ENCODE data around the gene ADAM8. TPM values are rescaled to one million over a fixed set of nuclear protein-coding genes. Genes with fewer than 3 reads are reported as not detected.

ADAM8 gene
- total RNA-seq, 2 donors from 2014 or later = 3.7 to 5.5 TPM

GRCh38 chr10:133279326-133280226 lies 2.9 kb upstream of the ADAM8 start:
- peaks cover 14% of the 10 kb centered on the region for H3K36me3 ChIP-seq (ENCODE audit: control insufficient read depth, insufficient read depth, low read length)
- WGBS, 2 experiments (ENCODE audit: insufficient coverage in 1 of 2, insufficient read length in 1 of 2) = 90 to 92% methylated on average over 11 to 24 of the region's 24 CpGs
- Mint-ChIP-seq H3K4me1 (no peaks in the 10 kb centered on the region), H3K27me3 (ENCODE audit: insufficient read depth) (peaks cover 6% of the 10 kb centered on the region), H3K9me3 (no peaks in the 10 kb centered on the region), H3K4me3 (no peak overlapping the region), H3K27ac (no peak overlapping the region), H3K36me3 (ENCODE audit: low read depth) (peaks cover 20% of the 10 kb centered on the region)
- no peaks in the 10 kb centered on the region for H3K9me3 ChIP-seq (ENCODE audit: control insufficient read depth, low read length)
- H3K9ac ChIP-seq (ENCODE audit: extremely low read depth, low read length, poor library complexity, severe bottlenecking) = no peak overlapping the region
- H3K4me1 ChIP-seq (ENCODE audit: control insufficient read depth, insufficient read depth, low read length) = peaks cover 4% of the 10 kb centered on the region
- no peak overlapping the region for H3K4me3 ChIP-seq (ENCODE audit: low read length)
- no peak overlapping the region for H3K27ac ChIP-seq (ENCODE audit: low read depth, low read length)
- peaks cover 9% of the 10 kb centered on the region for H3K27me3 ChIP-seq (ENCODE audit: control insufficient read depth, insufficient read depth, low read length, poor library complexity, severe bottlenecking)
- TF ChIP-seq CTCF (conservative IDR thresholded peaks at IDR 0.05) = no peak
- DNase-seq = no peak

- peaks cover 6% of the 10 kb centered on the region for H3K27me3 Mint-ChIP-seq (ENCODE audit: insufficient read depth)
- H3K9ac ChIP-seq (ENCODE audit: extremely low read depth, low read length, poor library complexity, severe bottlenecking) = no peak overlapping the region
- H3K4me3 Mint-ChIP-seq = no peak overlapping the region
- H3K9me3 ChIP-seq (ENCODE audit: control insufficient read depth, low read length) = no peaks in the 10 kb centered on the region
- H3K9me3 Mint-ChIP-seq = no peaks in the 10 kb centered on the region
- H3K4me1 ChIP-seq (ENCODE audit: control insufficient read depth, insufficient read depth, low read length) = peaks cover 4% of the 10 kb centered on the region
- peaks cover 6% of the 10 kb centered on the region for H3K36me3 ChIP-seq (ENCODE audit: control insufficient read depth, insufficient read depth, low read length)
- H3K27ac ChIP-seq (ENCODE audit: low read depth, low read length) = no peak overlapping the region
- 90 to 91% methylated on average over 11 to 19 of the region's 19 CpGs for WGBS, 2 experiments (ENCODE audit: insufficient coverage in 1 of 2, insufficient read length in 1 of 2)
- H3K27me3 ChIP-seq (ENCODE audit: control insufficient read depth, insufficient read depth, low read length, poor library complexity, severe bottlenecking) = peaks cover 9% of the 10 kb centered on the region
- peaks cover 13% of the 10 kb centered on the region for H3K36me3 Mint-ChIP-seq (ENCODE audit: low read depth)
- no peak for DNase-seq
- no peak overlapping the region for H3K4me3 ChIP-seq (ENCODE audit: low read length)
- no peak for TF ChIP-seq CTCF (conservative IDR thresholded peaks at IDR 0.05)
- H3K4me1 Mint-ChIP-seq = no peaks in the 10 kb centered on the region
- no peak overlapping the region for H3K27ac Mint-ChIP-seq
Measured at GRCh38 chr10:133278577-133279265, 2.1 kb upstream of the ADAM8 start.

DNA sequence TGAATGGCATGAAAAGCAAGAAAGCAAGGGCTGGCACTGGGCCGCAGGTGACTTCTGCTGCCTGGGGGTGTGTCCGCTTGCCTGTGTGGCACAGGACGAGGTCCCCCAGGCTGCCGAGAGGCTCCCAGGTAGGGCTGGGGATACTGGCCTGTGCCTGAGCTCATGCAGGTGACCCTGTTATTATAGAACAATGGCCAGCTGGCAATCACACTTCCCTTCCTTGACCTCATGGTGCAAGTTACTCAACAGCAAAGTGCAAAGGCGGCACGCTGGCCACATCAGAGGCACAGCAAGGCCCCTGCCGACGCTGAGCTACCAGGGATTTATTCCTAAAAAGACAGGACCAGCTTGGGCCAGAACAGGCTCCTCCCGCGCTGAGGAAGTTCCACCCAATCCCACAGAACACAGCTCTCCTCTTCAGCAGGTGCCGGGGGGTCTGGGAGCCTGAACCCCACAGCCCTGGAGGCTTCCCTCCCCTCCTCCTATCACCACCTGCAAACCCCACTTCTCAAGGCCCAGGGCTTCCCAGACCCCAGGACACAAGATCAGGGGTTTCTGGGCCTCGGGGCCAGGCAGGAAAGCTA lies 1.4 kb upstream of the ADAM8 start:
- H3K9me3 ChIP-seq (ENCODE audit: control insufficient read depth, low read length) = no peaks in the 10 kb centered on the region
- H3K4me3 ChIP-seq (ENCODE audit: low read length) = no peak overlapping the region
- Mint-ChIP-seq H3K36me3 (ENCODE audit: low read depth) (peaks cover 8% of the 10 kb centered on the region), H3K27ac (no peak overlapping the region), H3K27me3 (ENCODE audit: insufficient read depth) (peaks cover 6% of the 10 kb centered on the region), H3K4me3 (no peak overlapping the region), H3K9me3 (no peaks in the 10 kb centered on the region), H3K4me1 (no peaks in the 10 kb centered on the region)
- no peak for DNase-seq
- peaks cover 9% of the 10 kb centered on the region for H3K27me3 ChIP-seq (ENCODE audit: control insufficient read depth, insufficient read depth, low read length, poor library complexity, severe bottlenecking)
- no peak overlapping the region for H3K9ac ChIP-seq (ENCODE audit: extremely low read depth, low read length, poor library complexity, severe bottlenecking)
- 90 to 96% methylated on average over 9 to 12 of the region's 12 CpGs for WGBS, 2 experiments (ENCODE audit: insufficient coverage in 1 of 2, insufficient read length in 1 of 2)
- no peak overlapping the region for H3K27ac ChIP-seq (ENCODE audit: low read depth, low read length)
- no peak for TF ChIP-seq CTCF (conservative IDR thresholded peaks at IDR 0.05)
- H3K36me3 ChIP-seq (ENCODE audit: control insufficient read depth, insufficient read depth, low read length) = peaks cover 5% of the 10 kb centered on the region
- H3K4me1 ChIP-seq (ENCODE audit: control insufficient read depth, insufficient read depth, low read length) = peaks cover 4% of the 10 kb centered on the region
